KBM-7 (cell line): ENCODE results near the gene IDE.
A peak's percentile ranks its signal among the peaks of the same experiment; 100 is the strongest.
"Not testable (repeated sequence)": the region's sequence is repeated elsewhere in the genome, so short reads cannot be mapped to it uniquely, and the experiment has no call there.

Source experiments
- DNase-seq: peaks from one replicate; pipeline ENCODE4 v3.0.0-alpha.2; 2015
- in situ Hi-C: fragments of 300-500 bp; cut with MboI; formaldehyde crosslinking; loops from 2 replicates; pipeline ENCODE4 v1.14.3; 2020; ENCODE audit warnings: low sequenced_read_pairs, low pct_unique_long_range_greater_than_20kb, mixed read lengths

The IDE gene

GRCh38 chr10:92573798-92574547 lies at the start of gene IDE:
Gene IDE, minus strand, starts transcription at chr10:92574093. Its CDS starts 74 bp downstream, at chr10:92574019.
- peak; percentile 90 for DNase-seq
- in situ Hi-C loops: no loop called here

DNA sequence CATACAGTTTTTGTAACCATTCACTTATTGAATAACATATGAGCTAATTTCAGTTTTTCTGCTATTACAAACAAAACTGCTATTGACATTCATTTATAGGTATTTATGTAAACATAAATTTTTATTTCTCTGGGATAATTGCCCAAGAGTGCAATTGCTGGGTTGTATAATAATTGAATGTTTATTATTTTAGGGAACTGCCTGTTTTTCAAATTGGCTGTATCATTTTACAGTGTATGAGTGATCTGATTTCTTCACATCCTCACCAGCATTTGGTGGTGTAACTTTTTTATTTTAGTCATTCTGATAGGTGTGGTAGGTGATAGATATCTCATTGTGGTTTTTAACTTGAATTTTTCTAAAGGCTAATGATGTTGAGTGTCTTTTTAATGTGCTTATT lies 45.5 kb upstream of the IDE start:
- DNase-seq: no peak
- in situ Hi-C loops: no loop called here

- in situ Hi-C loops: no loop called here
- no peak for DNase-seq
Observed at GRCh38 chr10:92615515-92615914, 41.6 kb upstream of the IDE start.

- no peak for DNase-seq
- in situ Hi-C loops: no loop called here
Observed at GRCh38 chr10:92604841-92605240, 30.9 kb upstream of the IDE start.

DNA sequence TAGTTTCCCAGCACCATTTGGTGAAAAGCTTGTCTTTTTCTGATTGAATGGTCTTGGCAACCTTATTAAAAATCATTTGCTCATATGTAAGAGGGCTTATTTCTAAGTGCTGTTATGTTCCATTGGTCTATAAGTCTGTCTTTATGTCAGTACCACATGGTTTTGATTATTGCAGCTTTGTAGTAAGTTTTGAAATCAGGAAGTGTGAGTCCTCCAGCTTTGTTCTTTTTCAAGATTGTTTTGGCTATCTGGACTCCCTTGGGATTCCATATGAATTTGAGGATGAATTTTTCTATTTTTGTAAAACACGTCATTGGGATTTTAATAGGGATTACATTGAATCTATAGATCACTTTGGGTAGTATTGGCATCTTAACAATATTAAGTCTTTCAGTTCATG lies 24.4 kb upstream of the IDE start:
- DNase-seq: no peak
- in situ Hi-C loops: no loop called here

DNA sequence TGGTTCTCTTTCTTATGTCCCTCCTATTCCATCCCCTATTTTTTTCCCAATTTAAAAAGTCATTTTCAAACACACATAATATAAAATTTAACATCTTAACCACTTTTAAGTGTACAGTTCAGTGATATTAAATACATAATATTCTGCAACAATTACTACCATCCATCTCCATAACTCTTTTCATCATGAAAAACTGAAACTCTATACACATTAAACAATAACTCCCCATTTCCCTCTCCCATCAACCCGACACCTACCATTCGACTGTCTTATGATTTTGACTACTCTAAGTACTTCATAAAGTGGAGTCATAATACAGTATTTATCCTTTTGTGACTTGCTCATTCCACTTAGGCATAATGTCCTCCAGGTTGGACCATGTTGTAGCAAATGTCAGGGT lies 21.6 kb upstream of the IDE start:
- in situ Hi-C loops: no loop called here
- DNase-seq: no peak

- in situ Hi-C loops: no loop called here
Observed at GRCh38 chr10:92593619-92594588, 20.0 kb upstream of the IDE start.

GRCh38 chr10:92592761-92593618 lies 19.1 kb upstream of the IDE start, which contains the start of gene KIF11:
Gene KIF11, plus strand, starts transcription at chr10:92593130. Its CDS starts 246 bp downstream, at chr10:92593376.
- in situ Hi-C loops: no loop called here
- peak; percentile 97 for DNase-seq

More at GRCh38 chr10:92593619-92594588, 20.0 kb upstream of the IDE start:
- DNase-seq: peak; percentile 26

DNA sequence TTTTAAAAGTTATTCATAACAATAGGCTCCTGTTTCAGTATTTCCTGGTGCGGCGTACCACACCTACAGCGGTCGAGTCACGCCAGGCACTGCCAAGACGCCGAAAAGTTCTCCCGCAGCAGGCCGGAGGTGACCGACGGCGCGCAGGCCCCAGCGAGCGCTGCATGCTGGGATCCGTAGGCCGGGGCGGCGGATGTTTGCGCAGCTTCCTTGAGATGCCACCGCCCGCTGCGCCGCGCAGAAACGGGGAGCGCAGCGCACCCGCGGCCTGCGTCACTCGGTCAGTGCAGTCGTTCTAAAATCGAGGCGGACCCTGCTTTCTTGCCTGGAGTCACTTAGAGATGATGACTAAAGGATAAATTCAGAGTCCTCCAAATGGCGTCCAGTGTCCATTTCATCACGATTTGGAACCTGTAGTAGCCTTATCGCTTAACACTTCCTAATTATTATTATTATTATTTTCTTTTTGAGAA lies 17.7 kb upstream of the IDE start:
- in situ Hi-C loops: no loop called here
- DNase-seq: peak; percentile 94

DNA sequence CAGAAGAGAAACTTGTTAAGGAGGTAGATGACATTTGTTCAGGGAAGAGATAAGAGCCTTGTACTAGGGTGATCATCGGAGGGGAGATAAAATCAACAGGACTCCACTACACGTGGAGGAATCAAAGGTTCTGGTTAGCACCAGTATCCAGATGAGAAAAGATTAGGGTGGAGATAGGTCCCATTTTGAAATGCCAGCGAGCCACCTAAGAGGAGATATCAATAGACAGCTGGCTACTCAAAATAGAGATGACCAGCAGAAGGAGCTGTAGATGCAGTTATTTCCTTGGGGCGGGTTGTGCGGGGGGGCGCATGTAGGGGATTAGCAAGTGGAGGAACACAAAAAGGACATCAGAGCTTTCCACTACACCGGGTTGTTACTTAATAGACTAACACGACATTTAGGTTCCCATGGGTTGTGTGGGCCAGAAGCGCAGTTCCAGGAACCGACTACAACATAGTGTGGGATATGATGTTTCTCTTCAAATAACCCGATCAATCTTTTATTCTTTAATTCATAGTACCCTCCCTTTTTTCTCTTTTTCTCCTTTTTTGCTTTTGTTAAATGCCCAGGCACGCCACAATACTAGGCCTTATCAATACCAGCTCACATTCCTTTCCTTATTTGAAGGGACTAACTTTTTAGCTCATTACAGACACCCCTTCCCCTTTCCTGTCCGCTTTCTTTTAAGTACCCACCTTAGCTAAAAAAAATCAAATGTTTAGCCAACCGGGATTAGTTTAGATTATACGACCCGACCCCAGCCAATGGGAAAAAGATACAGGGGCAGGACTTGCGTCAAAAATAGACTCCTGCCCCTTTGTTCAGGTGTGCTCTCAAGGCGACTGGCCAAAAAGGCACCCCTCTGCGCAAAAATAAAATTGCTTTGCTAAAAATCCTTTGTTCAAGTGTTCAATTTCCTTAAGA lies 17.0 kb upstream of the IDE start:
- DNase-seq: peak; percentile 72
- in situ Hi-C loops: no loop called here

DNA sequence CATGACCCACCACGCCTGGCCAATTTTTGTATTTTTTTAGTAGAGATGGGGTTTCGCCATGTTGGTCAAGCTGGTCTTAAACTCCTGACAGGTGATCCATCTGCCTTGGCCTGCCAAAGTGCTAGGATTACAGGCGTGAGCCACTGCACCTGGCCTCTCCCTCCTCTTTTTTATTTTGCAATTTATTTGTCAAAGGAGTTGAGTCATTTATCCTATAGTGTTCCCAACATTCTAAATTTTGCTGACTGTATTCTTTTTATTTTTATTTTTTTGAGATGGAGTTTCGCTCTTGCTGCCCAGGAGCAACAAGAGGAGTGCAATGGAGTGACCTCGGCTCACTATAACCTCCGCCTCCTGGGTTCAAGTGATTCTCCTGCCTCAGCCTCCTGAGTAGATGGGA lies 8.5 kb upstream of the IDE start:
- DNase-seq, in situ Hi-C loops: not testable (repeated sequence)

GRCh38 chr10:92575961-92576360 lies 2.1 kb upstream of the IDE start:
- peak; percentile 64 for DNase-seq
- in situ Hi-C loops: no loop called here

DNA sequence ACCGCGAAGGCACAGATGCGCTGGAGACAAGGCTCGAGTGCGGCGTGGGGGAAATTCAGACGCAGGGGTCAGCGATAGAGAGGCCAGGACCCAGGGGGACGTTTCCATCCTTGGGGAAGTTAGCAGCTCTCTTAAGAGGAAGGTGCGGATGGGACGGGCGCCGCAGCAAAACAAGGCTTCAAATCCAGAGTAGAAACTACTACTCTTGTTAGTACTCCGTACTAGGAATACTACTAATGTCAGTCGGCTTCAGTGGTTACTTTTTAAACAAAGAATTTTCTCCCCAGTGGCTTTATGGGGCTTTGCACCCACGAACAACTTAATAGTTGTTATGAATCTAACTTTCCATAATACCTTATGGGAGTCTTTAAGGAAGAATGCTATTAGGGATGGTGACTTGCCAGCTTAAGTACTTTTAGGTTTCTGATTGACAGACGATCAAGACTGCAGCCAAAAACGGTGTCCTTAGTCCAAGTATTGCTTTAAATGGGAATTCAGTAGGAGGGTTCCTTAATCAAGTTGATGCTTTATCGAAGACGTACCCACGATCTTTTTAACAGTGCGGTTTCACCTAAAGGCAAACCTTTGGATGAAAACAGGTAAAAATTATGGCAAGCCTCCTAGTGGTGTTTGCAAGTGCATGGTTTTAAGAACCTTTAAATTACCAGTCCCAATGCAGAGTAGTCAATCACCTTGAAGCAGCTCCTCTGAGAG lies 812 bp upstream of the IDE start:
- DNase-seq: no peak
- in situ Hi-C loops: no loop called here

DNA sequence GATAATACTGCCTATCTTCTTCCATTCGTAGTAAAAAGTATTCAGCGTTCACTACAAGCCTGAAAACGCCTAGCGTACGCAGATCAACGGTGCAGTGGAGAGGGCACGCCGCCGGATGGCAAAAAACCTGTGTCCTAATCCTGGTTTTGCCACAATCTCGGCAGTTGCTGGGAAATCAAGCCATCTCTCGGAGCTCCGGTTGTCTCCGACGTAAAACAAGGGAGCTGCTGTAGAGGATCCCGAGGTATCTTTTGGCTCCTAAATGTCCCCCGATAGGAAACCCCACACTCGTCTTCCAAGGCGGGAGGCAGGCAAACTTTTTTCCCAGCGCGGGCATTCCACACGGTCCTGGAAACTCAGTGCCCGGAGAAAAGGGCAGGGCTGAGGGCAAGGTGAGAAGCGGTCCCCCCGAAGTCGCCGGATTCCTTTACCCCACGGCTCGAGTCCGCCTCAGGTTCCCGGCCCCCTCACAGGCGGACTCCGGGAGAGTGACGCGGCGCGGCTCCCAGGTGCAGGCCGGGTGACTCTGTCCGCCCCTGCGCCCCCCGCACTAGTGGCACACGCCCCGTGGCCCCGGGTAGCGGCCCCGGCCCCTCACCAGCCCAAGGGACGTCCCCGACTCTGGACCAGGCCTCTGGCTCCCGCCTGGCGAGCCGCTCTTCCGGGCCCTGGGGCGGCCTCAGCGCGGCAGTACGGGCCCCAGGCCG lies 649 bp downstream of the IDE start:
- peak; percentile 44 for DNase-seq
- in situ Hi-C loops: no loop called here

GRCh38 chr10:92572362-92573090 lies 1.4 kb downstream of the IDE start:
- in situ Hi-C loops: no loop called here
- DNase-seq: peak; percentile 17

DNA sequence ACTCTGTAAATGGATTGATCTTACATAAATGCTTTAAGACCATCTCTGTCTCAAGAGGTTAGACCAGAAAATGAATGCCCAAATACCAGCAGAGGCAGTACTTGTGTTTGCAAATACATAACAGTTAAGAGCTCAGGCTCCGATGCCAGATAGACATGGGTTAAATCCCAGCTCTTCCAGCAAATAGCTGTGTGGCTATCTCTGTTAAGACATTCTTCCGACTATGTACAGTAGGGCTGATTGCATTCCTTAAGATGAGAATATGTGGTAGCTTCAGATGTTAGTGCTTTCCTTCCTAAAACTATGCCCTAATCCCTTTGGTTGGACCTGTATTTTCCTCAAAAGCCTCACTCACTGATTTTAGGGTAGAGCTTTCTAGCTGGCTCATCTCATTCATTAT lies 2.2 kb downstream of the IDE start:
- in situ Hi-C loops: no loop called here
- no peak for DNase-seq
